Calu3 (cell line): Measurements from ENCODE around the gene RSU1. TPM values are rescaled to one million over a fixed set of nuclear protein-coding genes. Genes with fewer than 3 reads are reported as not detected.

ENCODE experiments used
- BruUV-seq: library from RNA; stranded (reverse); fragments of 400-500 nt; replicated peaks from 2 replicates; lab custom pipeline; 2021; lab: Mats Ljungman, UMichigan
- CTCF ChIA-PET: fragments of 300-600 bp; sonication (Branson Sonifier 250); formaldehyde crosslinking; loops from one replicate; lab custom pipeline; 2022; ENCODE audit warnings: antibody characterized with exemption; lab: Charles Lee
- DNase-seq: peaks from one replicate; pipeline ENCODE4 v3.0.0; 2022
- H3K27ac Mint-ChIP-seq: one replicate; pipeline ENCODE4 v1.8.0; 2022; ENCODE audit warnings: mixed read lengths; ENCODE audit not compliant: unreplicated experiment
- H3K27me3 Mint-ChIP-seq: one replicate; pipeline ENCODE4 v1.8.0; 2022; ENCODE audit warnings: mixed read lengths; ENCODE audit not compliant: unreplicated experiment
- H3K36me3 Mint-ChIP-seq: one replicate; pipeline ENCODE4 v1.8.0; 2022; ENCODE audit warnings: mild to moderate bottlenecking, moderate library complexity, mixed read lengths; ENCODE audit not compliant: insufficient read depth, unreplicated experiment
- H3K4me1 Mint-ChIP-seq: one replicate; pipeline ENCODE4 v1.8.0; 2022; ENCODE audit warnings: mild to moderate bottlenecking, low read depth, mixed read lengths; ENCODE audit not compliant: unreplicated experiment
- H3K4me3 Mint-ChIP-seq: one replicate; pipeline ENCODE4 v1.8.0; 2022; ENCODE audit warnings: mild to moderate bottlenecking, low read depth, moderate library complexity, mixed read lengths; ENCODE audit not compliant: unreplicated experiment
- H3K9me3 Mint-ChIP-seq: one replicate; pipeline ENCODE4 v1.8.0; 2022; ENCODE audit warnings: low read depth, mixed read lengths; ENCODE audit not compliant: unreplicated experiment
- CTCF ChIP-seq: fragments of 200-600 bp; IDR thresholded peaks from one replicate; pipeline ENCODE4 v1.8.0; 2022; ENCODE audit warnings: antibody characterized with exemption; ENCODE audit not compliant: unreplicated experiment
- intact Hi-C: fragments of 100-400 bp; cut with micrococcal nuclease; formaldehyde crosslinking; loops from one replicate; pipeline ENCODE4 v1.10.0; 2022; ENCODE audit not compliant: unreplicated experiment
- total RNA-seq: library from RNA; stranded (reverse); gene quantifications from 2 replicates; pipeline ENCODE4 v1.2.3, GENCODE V29; 2022

The RSU1 gene
- total RNA-seq, 1 experiment from 2014 or later: 56.8 TPM

DNA sequence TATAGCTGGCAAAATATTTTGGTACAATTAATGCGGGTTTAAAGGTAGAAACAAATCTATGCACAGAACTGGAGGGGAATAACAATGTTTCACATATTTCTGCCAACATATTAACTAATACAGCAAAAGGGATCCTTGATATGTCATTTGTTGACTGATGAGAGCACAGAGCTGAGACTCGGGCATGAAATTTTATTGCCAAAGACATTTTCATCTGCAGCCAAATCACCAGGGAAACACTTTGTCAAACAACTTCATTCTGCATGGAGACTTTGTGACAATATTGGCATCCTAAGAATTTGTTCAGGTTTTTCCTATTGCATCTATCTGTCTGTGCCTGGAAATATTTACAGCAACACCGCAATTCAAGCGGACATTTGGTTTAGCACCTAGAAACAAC lies 177.8 kb downstream of the RSU1 start:
- Mint-ChIP-seq H3K9me3 (no peaks in the 10 kb centered on the region), H3K36me3 (no peaks in the 10 kb centered on the region), H3K27me3 (no peaks in the 10 kb centered on the region), H3K4me3 (no peak overlapping the region), H3K27ac (no peak overlapping the region), H3K4me1 (peaks cover 11% of the 10 kb centered on the region)
- TF ChIP-seq CTCF: no peak
- intact Hi-C loops: no loop called here
- CTCF ChIA-PET: no interaction called here
- BruUV-seq: no TSS peak
- DNase-seq: no peak

DNA sequence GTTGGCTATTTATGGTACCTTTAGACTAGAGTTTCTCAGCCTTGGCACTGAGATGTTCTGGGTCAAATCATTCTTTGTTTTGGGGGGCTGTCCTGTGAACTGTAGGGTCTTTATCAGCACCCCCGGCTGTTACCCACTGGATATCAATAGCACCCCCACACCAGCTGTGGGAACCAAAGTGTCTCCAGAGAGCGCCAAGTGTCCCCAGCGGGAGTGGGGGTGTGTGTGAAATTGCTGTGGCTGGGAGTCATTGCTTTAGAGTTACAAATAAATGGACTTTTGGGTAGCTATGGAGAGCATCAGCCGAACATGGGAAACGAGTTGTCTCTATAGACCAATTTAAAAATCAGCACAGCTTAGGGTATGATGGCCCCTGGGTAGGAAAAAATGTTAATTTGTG lies 184.2 kb downstream of the RSU1 start:
- H3K9me3 Mint-ChIP-seq: no peaks in the 10 kb centered on the region
- no peak overlapping the region for H3K27ac Mint-ChIP-seq
- CTCF ChIA-PET: no interaction called here
- intact Hi-C loops: no loop called here
- no peaks in the 10 kb centered on the region for H3K27me3 Mint-ChIP-seq
- no peaks in the 10 kb centered on the region for H3K4me1 Mint-ChIP-seq
- DNase-seq: no peak
- no peak overlapping the region for H3K4me3 Mint-ChIP-seq
- no peak for TF ChIP-seq CTCF
- BruUV-seq: no TSS peak
- H3K36me3 Mint-ChIP-seq: no peaks in the 10 kb centered on the region

DNA sequence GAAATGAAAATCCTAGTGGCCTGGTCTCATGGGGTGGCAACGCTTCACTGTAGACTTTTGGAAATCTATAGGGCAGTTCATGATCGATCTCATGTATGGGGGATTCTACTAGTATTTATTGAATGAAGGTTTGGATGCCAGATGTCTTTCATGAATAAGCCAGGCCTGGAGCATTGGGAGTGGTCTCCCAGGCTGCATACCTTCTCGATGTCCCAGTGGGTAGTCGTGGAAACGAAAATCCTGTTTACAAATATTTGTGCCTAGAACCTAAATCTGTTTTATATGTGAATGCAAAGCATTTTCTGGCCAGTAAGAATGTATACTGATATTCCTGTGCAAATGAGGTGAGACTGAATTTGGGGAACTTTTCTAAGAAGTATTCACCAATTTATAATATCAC lies 190.5 kb downstream of the RSU1 start:
- Mint-ChIP-seq H3K9me3 (peaks cover 2% of the 10 kb centered on the region), H3K4me1 (no peaks in the 10 kb centered on the region), H3K36me3 (no peaks in the 10 kb centered on the region), H3K4me3 (no peak overlapping the region), H3K27ac (no peak overlapping the region), H3K27me3 (no peaks in the 10 kb centered on the region)
- no peak for DNase-seq
- intact Hi-C loops: no loop called here
- TF ChIP-seq CTCF: no peak
- CTCF ChIA-PET: no interaction called here
- BruUV-seq: no TSS peak

DNA sequence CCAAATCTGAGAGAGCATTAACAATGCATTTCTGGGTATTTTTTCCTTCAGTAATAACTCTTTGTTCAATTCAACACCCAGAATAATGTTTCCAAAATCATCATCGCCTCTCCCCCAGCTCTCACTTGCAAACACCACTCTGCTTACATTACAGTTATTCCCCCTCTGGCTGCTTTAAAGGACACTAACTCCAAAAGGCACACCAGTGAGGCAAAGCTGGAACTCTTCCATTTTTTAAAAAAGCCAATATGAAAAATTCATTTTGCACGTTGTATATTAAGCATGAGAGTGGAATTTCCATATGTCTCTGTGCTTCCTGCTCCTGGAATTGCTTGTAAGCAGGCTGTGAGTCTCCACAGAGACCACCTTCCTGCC lies 204.3 kb downstream of the RSU1 start:
- Mint-ChIP-seq H3K36me3 (no peaks in the 10 kb centered on the region), H3K4me1 (no peaks in the 10 kb centered on the region), H3K4me3 (no peak overlapping the region), H3K27ac (no peak overlapping the region), H3K27me3 (no peaks in the 10 kb centered on the region), H3K9me3 (peaks cover 9% of the 10 kb centered on the region)
- intact Hi-C loops: no loop called here
- no peak for TF ChIP-seq CTCF
- CTCF ChIA-PET: interaction anchor here (0.7 kb wide), 1 partner anchor 901 kb away, joined by 3 read pairs; no protein-coding TSS in a partner anchor
- no peak for DNase-seq
- BruUV-seq: no TSS peak
